SK-N-SH (cell line): ENCODE data around the gene PITPNB.

Experiments used
- EP300 ChIP-seq, 2 experiments: IDR thresholded peaks; 2 replicates each; pipeline versions ENCODE4 v1.4.0 to v1.6.1; 2012; ENCODE audit warnings: borderline replicate concordance in 1 of 2, low read depth in 1 of 2, low read length in 1 of 2
- RAD21 ChIP-seq: IDR thresholded peaks from 2 replicates; pipeline ENCODE4 v1.6.1; 2012; ENCODE audit warnings: mild to moderate bottlenecking, low read length
- REST ChIP-seq: IDR thresholded peaks from 2 replicates; pipeline ENCODE4 v1.6.1; 2012; ENCODE audit warnings: mild to moderate bottlenecking, low read depth, low read length, moderate library complexity
- TAF1 ChIP-seq: IDR thresholded peaks from 2 replicates; pipeline ENCODE4 v1.6.1; 2012; ENCODE audit warnings: low read depth, mild to moderate bottlenecking, low read length, moderate library complexity, borderline replicate concordance
- TF ChIP-seq, protein P1 (sequence below): fragments of 200-600 bp; sonication (generic); IDR thresholded peaks from 2 replicates; pipeline ENCODE4 v1.6.1; 2017; ENCODE audit warnings: antibody characterized with exemption, mild to moderate bottlenecking, moderate library complexity
- TF ChIP-seq, protein P2 (sequence below): fragments of 150-350 bp; IDR thresholded peaks from 2 replicates; pipeline ENCODE4 v1.6.1; 2017; ENCODE audit warnings: antibody characterized with exemption, low read length, low read depth, borderline replicate concordance

DNA sequence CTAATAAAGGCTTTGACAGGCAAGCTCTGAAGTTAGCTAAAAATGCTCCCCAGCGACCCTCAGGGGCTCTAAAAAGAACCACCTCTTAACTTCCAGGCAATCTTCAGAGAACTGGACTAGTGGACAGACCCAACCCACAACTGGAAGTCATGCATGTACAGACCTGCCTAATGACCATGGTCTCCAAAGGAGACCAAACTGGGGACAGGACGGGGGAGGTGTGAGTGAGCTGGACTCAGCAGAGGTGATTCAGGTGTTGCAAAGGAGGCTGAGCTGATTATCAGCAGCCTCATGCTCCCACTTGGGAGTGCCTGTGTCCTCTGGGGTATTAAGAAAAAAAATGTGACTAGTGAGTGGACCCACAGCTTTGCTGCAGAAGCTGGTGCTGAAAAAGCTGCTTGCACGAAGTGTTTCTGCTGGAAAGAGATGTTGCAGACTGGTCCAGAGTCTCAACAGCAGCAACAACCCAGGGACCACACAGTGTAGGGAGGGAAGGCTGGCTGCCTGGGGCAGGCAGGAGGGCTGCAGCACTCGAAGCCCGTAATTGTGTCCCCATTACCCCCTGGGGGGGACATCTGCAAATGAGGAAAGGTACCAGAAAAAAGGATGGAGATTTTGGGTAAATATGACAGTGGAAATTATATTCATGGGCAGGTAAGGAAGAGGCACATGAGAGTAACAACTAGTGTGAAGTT lies 35.3 kb downstream of the PITPNB start:
- TF ChIP-seq, protein P1, sequence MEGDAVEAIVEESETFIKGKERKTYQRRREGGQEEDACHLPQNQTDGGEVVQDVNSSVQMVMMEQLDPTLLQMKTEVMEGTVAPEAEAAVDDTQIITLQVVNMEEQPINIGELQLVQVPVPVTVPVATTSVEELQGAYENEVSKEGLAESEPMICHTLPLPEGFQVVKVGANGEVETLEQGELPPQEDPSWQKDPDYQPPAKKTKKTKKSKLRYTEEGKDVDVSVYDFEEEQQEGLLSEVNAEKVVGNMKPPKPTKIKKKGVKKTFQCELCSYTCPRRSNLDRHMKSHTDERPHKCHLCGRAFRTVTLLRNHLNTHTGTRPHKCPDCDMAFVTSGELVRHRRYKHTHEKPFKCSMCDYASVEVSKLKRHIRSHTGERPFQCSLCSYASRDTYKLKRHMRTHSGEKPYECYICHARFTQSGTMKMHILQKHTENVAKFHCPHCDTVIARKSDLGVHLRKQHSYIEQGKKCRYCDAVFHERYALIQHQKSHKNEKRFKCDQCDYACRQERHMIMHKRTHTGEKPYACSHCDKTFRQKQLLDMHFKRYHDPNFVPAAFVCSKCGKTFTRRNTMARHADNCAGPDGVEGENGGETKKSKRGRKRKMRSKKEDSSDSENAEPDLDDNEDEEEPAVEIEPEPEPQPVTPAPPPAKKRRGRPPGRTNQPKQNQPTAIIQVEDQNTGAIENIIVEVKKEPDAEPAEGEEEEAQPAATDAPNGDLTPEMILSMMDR = no peak
- TF ChIP-seq REST (no peak), EP300 (IDR thresholded peaks at IDR 0.05; ENCODE audit: borderline replicate concordance in 1 of 2, low read depth in 1 of 2, low read length in 1 of 2) (no peak), TAF1 (no peak), RAD21 (no peak)
- TF ChIP-seq, protein P2, sequence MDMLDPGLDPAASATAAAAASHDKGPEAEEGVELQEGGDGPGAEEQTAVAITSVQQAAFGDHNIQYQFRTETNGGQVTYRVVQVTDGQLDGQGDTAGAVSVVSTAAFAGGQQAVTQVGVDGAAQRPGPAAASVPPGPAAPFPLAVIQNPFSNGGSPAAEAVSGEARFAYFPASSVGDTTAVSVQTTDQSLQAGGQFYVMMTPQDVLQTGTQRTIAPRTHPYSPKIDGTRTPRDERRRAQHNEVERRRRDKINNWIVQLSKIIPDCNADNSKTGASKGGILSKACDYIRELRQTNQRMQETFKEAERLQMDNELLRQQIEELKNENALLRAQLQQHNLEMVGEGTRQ = no peak
